ENCODE results near the gene RAB11FIP4. TPM values are rescaled to one million over a fixed set of nuclear protein-coding genes. Genes with fewer than 3 reads are reported as not detected.

The RAB11FIP4 gene
- total and polyA plus RNA-seq, 2 donors (not counting 3 experiments of a cell fraction or from before 2014, with no cell fraction given): 0.08 to 0.38 TPM

DNA sequence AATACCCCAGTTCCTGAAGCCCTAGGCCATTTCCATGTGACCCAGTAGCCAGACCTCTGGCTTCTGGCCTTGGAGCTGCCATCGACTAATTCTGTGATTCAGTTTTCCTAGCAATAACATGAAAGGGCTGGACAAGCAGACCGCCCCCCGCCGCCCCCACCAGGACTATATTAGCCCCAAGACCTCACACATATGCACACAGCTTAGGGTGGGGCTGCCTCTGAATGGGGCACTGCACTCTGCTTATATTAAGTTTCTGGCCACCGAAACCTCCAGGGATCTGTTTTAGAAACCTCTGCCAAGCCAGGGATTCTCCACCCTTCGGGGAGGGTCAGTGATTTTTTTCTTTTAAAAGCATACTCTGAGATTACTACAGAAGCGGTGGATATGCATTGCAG is 2.3 kb downstream of the RAB11FIP4 start:
- Histone ChIP-seq H3K4me3 (replicated peaks in 1 of 3; ENCODE audit: insufficient read depth in 1 of 3, low read depth in 1 of 3, low read length in 3 of 3) (no peak overlapping the region), H3K9me3 (replicated peaks; ENCODE audit: control insufficient read depth, insufficient read depth, low read length) (no peaks in the 10 kb centered on the region), H4K20me1 (replicated peaks; ENCODE audit: control insufficient read depth, extremely low read depth, insufficient read depth, low read length) (no peaks in the 10 kb centered on the region), H3K9me1 (replicated peaks; ENCODE audit: control insufficient read depth, extremely low read depth, insufficient read depth, low read length) (no peaks in the 10 kb centered on the region), H3K4me2 (ENCODE audit: insufficient read depth, low read length) (no peak overlapping the region), H3K4me1 (ENCODE audit: control insufficient read depth, extremely low read depth, insufficient read depth, low read length) (no peaks in the 10 kb centered on the region), H3K9ac (replicated peaks; ENCODE audit: extremely low read depth, insufficient read depth, low read length) (no peak overlapping the region), H3K27ac (ENCODE audit: insufficient read depth, low read depth, low read length) (no peak overlapping the region), H3K36me3 (ENCODE audit: control insufficient read depth in 2 of 2, extremely low read depth in 1 of 2, insufficient read depth in 2 of 2, low read length in 2 of 2) (no peaks in the 10 kb centered on the region), H3K27me3 (ENCODE audit: control insufficient read depth in 2 of 2, insufficient read depth in 2 of 2, low read length in 2 of 2) (peaks cover 16 to 20% of the 10 kb centered on the region in 2 experiments), H3K79me2 (ENCODE audit: control insufficient read depth, insufficient read depth, low read length) (no peaks in the 10 kb centered on the region), H2AFZ (ENCODE audit: low read depth, low read length) (no peak overlapping the region)
- POLR2A ChIA-PET: no interaction called here
- DNase-seq (ENCODE audit: low read depth, low spot score) (no peak), FAIRE-seq (no peak)
- dilution Hi-C loops (cut with MboI; ENCODE audit: extremely low pct_ligation_motif_present, low sequenced_read_pairs): no loop called here
- CTCF ChIA-PET: no interaction called here
- BruUV-seq (replicated peaks): no TSS peak
- intact Hi-C loops (cut with micrococcal nuclease): no loop called here
- no peak for TF ChIP-seq FOS (IDR thresholded peaks at IDR 0.05; ENCODE audit: borderline replicate concordance, insufficient read depth, low read length)
- TF ChIP-seq JUN (IDR thresholded peaks at IDR 0.05; ENCODE audit: borderline replicate concordance, insufficient read depth, insufficient read length, low read depth): no peak
- TF ChIP-seq MYC (IDR thresholded peaks at IDR 0.05; ENCODE audit: low read depth, low read length): no peak
- no peak for TF ChIP-seq GATA2 (IDR thresholded peaks at IDR 0.05; ENCODE audit: insufficient read depth, insufficient read length, low read depth, low read length)
- TF ChIP-seq, protein P1, sequence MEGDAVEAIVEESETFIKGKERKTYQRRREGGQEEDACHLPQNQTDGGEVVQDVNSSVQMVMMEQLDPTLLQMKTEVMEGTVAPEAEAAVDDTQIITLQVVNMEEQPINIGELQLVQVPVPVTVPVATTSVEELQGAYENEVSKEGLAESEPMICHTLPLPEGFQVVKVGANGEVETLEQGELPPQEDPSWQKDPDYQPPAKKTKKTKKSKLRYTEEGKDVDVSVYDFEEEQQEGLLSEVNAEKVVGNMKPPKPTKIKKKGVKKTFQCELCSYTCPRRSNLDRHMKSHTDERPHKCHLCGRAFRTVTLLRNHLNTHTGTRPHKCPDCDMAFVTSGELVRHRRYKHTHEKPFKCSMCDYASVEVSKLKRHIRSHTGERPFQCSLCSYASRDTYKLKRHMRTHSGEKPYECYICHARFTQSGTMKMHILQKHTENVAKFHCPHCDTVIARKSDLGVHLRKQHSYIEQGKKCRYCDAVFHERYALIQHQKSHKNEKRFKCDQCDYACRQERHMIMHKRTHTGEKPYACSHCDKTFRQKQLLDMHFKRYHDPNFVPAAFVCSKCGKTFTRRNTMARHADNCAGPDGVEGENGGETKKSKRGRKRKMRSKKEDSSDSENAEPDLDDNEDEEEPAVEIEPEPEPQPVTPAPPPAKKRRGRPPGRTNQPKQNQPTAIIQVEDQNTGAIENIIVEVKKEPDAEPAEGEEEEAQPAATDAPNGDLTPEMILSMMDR (IDR thresholded peaks at IDR 0.05; ENCODE audit: extremely low read depth in 1 of 2, insufficient read depth in 1 of 2, low read depth in 1 of 2, low read length in 2 of 2): no peak
- TF ChIP-seq POLR2AphosphoS5 (IDR thresholded peaks at IDR 0.05; ENCODE audit: insufficient read depth, low read depth, low read length): no peak
- TF ChIP-seq POLR2A (IDR thresholded peaks at IDR 0.05; ENCODE audit: low read depth, low read length): no peak
- no peak for TF ChIP-seq EZH2 (IDR thresholded peaks at IDR 0.05; ENCODE audit: borderline replicate concordance, low read depth, low read length, severe bottlenecking)
- TF ChIP-seq, protein P2, sequence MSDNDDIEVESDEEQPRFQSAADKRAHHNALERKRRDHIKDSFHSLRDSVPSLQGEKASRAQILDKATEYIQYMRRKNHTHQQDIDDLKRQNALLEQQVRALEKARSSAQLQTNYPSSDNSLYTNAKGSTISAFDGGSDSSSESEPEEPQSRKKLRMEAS (IDR thresholded peaks at IDR 0.05; ENCODE audit: insufficient read depth, insufficient read length): no peak
